ENCODE data around the gene DPYSL5.

DNA sequence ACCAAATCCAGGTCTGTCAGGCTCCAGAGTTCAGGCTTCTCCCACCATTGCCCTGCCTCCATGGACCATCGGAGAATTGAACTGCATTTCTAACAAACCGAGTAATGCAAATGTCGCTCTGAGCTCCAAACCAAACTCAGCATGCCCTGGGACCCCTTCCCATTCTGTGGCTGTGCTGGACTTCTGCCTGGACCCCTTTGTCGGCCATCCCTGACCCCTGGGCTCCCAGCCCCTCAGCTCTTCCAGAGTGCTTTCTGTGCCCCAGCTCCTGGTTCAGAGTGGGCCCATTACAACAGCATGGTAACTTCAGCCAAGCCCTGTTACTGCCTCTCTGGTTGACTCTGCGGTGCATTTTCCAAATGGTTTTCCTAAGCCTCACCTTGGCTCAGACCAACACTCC lies 67.4 kb downstream of the DPYSL5 start:
- TF ChIP-seq, protein P1, sequence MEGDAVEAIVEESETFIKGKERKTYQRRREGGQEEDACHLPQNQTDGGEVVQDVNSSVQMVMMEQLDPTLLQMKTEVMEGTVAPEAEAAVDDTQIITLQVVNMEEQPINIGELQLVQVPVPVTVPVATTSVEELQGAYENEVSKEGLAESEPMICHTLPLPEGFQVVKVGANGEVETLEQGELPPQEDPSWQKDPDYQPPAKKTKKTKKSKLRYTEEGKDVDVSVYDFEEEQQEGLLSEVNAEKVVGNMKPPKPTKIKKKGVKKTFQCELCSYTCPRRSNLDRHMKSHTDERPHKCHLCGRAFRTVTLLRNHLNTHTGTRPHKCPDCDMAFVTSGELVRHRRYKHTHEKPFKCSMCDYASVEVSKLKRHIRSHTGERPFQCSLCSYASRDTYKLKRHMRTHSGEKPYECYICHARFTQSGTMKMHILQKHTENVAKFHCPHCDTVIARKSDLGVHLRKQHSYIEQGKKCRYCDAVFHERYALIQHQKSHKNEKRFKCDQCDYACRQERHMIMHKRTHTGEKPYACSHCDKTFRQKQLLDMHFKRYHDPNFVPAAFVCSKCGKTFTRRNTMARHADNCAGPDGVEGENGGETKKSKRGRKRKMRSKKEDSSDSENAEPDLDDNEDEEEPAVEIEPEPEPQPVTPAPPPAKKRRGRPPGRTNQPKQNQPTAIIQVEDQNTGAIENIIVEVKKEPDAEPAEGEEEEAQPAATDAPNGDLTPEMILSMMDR (IDR thresholded peaks at IDR 0.05; ENCODE audit: poor library complexity, severe bottlenecking) = no peak
- no peak for TF ChIP-seq RAD21 (conservative IDR thresholded peaks at IDR 0.05)
- TF ChIP-seq, protein P2, sequence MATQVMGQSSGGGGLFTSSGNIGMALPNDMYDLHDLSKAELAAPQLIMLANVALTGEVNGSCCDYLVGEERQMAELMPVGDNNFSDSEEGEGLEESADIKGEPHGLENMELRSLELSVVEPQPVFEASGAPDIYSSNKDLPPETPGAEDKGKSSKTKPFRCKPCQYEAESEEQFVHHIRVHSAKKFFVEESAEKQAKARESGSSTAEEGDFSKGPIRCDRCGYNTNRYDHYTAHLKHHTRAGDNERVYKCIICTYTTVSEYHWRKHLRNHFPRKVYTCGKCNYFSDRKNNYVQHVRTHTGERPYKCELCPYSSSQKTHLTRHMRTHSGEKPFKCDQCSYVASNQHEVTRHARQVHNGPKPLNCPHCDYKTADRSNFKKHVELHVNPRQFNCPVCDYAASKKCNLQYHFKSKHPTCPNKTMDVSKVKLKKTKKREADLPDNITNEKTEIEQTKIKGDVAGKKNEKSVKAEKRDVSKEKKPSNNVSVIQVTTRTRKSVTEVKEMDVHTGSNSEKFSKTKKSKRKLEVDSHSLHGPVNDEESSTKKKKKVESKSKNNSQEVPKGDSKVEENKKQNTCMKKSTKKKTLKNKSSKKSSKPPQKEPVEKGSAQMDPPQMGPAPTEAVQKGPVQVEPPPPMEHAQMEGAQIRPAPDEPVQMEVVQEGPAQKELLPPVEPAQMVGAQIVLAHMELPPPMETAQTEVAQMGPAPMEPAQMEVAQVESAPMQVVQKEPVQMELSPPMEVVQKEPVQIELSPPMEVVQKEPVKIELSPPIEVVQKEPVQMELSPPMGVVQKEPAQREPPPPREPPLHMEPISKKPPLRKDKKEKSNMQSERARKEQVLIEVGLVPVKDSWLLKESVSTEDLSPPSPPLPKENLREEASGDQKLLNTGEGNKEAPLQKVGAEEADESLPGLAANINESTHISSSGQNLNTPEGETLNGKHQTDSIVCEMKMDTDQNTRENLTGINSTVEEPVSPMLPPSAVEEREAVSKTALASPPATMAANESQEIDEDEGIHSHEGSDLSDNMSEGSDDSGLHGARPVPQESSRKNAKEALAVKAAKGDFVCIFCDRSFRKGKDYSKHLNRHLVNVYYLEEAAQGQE (IDR thresholded peaks at IDR 0.05; ENCODE audit: borderline replicate concordance) = no peak

All from neural cell (in vitro differentiated cells).